Measurements from ENCODE around the gene MRPL14. TPM values are rescaled to one million over a fixed set of nuclear protein-coding genes. Genes with fewer than 3 reads are reported as not detected.

MRPL14 gene
- 33.7 TPM for total RNA-seq

GRCh38 chr6:44127186-44128019 lies at the start of gene MRPL14, which contains the start of gene TMEM63B:
Gene MRPL14, minus strand, starts transcription at chr6:44127452. Its CDS starts 10,841 bp downstream, at chr6:44116611.
Gene TMEM63B, plus strand, starts transcription at chr6:44127554. Its CDS starts 7,031 bp downstream, at chr6:44134585.

GRCh38 chr6:44158770-44159228 lies 31.5 kb upstream of the MRPL14 start, which contains the start of gene CAPN11:
Gene CAPN11, plus strand, starts transcription at chr6:44158820. Its CDS starts 29 bp downstream, at chr6:44158849.

Other genes starting within 250 kb of the MRPL14 start
- 40.5 TPM for gene TMEM63B, start 102 bp upstream of the MRPL14 start, total RNA-seq
- gene CAPN11, start 31.4 kb upstream of the MRPL14 start, total RNA-seq = not detected
- gene MYMX, start 89.5 kb upstream of the MRPL14 start, total RNA-seq = not detected
- 18.6 TPM for gene SLC29A1, start 96.1 kb upstream of the MRPL14 start, total RNA-seq
- 647 TPM for gene HSP90AB1, start 119.6 kb upstream of the MRPL14 start, total RNA-seq
- 40.6 TPM for gene SLC35B2, start 130.1 kb upstream of the MRPL14 start, total RNA-seq
- gene NFKBIE, start 138.1 kb upstream of the MRPL14 start, total RNA-seq = 5.8 TPM
- 10.2 TPM for gene TMEM151B, start 143.0 kb upstream of the MRPL14 start, total RNA-seq
- 21.2 TPM for gene AARS2, start 185.9 kb upstream of the MRPL14 start, total RNA-seq
- gene SPATS1, start 215.2 kb upstream of the MRPL14 start, total RNA-seq = not detected